H9 (cell line): ENCODE measurements around the gene SCN3A. TPM values are rescaled to one million over a fixed set of nuclear protein-coding genes. Genes with fewer than 3 reads are reported as not detected.

Experiments used
- DNase-seq: peaks from one replicate; pipeline ENCODE4 v3.0.0-alpha.2; 2017
- H2AFZ ChIP-seq: one replicate; pipeline ENCODE4 v1.6.1; 2013; ENCODE audit warnings: mild to moderate bottlenecking, low read length, control low read depth, moderate library complexity
- H2AK5ac ChIP-seq: 2 replicates; pipeline ENCODE4 v1.6.1; 2013; ENCODE audit warnings: low read length, control low read depth, mixed read lengths; ENCODE audit not compliant: insufficient read length
- H2BK120ac ChIP-seq: one replicate; pipeline ENCODE4 v1.6.1; 2013; ENCODE audit warnings: low read depth, mild to moderate bottlenecking, low read length, control low read depth, inconsistent platforms; ENCODE audit not compliant: poor library complexity, severe bottlenecking
- H2BK12ac ChIP-seq: 2 replicates; pipeline ENCODE4 v1.6.1; 2013; ENCODE audit warnings: low read length, control low read depth, mixed read lengths, low read depth; ENCODE audit not compliant: insufficient read length
- H2BK15ac ChIP-seq: 2 replicates; pipeline ENCODE4 v1.6.1; 2013; ENCODE audit warnings: low read depth, low read length, control low read depth
- H2BK20ac ChIP-seq: one replicate; pipeline ENCODE4 v1.6.1; 2013; ENCODE audit warnings: low read depth, mild to moderate bottlenecking, low read length, control low read depth, inconsistent platforms; ENCODE audit not compliant: poor library complexity, severe bottlenecking
- H2BK5ac ChIP-seq: 2 replicates; pipeline ENCODE4 v1.6.1; 2013; ENCODE audit warnings: low read length, control low read depth, mixed read lengths; ENCODE audit not compliant: insufficient read length
- H3K14ac ChIP-seq: 2 replicates; pipeline ENCODE4 v1.6.1; 2013; ENCODE audit warnings: low read length, control low read depth; ENCODE audit not compliant: insufficient read depth
- H3K18ac ChIP-seq: 2 replicates; pipeline ENCODE4 v1.6.1; 2013; ENCODE audit warnings: low read depth, mild to moderate bottlenecking, mixed read lengths, low read length, control low read depth; ENCODE audit not compliant: insufficient read length
- H3K23ac ChIP-seq: 2 replicates; pipeline ENCODE4 v1.6.1; 2013; ENCODE audit warnings: low read length, control low read depth, mixed read lengths, low read depth; ENCODE audit not compliant: insufficient read length
- H3K23me2 ChIP-seq: 2 replicates; pipeline ENCODE4 v1.6.1; 2013; ENCODE audit warnings: low read depth, mild to moderate bottlenecking, mixed read lengths, low read length, control low read depth; ENCODE audit not compliant: insufficient read length, poor library complexity, severe bottlenecking
- H3K27ac ChIP-seq: 2 replicates; pipeline ENCODE4 v1.5.1; 2013; ENCODE audit warnings: low read length, control low read depth, mixed read lengths, low read depth; ENCODE audit not compliant: insufficient read length
- H3K27me3 ChIP-seq: 2 replicates; pipeline ENCODE4 v1.6.1; 2013; ENCODE audit warnings: low read length, control low read depth, inconsistent platforms; ENCODE audit not compliant: insufficient read depth
- H3K4ac ChIP-seq: 2 replicates; pipeline ENCODE4 v1.6.1; 2013; ENCODE audit warnings: low read depth, mild to moderate bottlenecking, control low read depth, inconsistent platforms, low read length, moderate library complexity
- H3K4me1 ChIP-seq: 2 replicates; pipeline ENCODE4 v1.6.1; 2013; ENCODE audit warnings: low read length, control low read depth, inconsistent platforms; ENCODE audit not compliant: insufficient read depth
- H3K4me2 ChIP-seq: 2 replicates; pipeline ENCODE4 v1.6.1; 2013; ENCODE audit warnings: low read length, control low read depth, mixed read lengths; ENCODE audit not compliant: insufficient read length, insufficient read depth
- H3K56ac ChIP-seq: 2 replicates; pipeline ENCODE4 v1.6.1; 2013; ENCODE audit warnings: low read depth, mild to moderate bottlenecking, mixed read lengths, low read length, control low read depth; ENCODE audit not compliant: insufficient read length
- H3K79me1 ChIP-seq: 2 replicates; pipeline ENCODE4 v1.6.1; 2013; ENCODE audit warnings: low read depth, mild to moderate bottlenecking, moderate library complexity, low read length, control low read depth, inconsistent platforms; ENCODE audit not compliant: insufficient read depth, poor library complexity, severe bottlenecking
- H3K79me2 ChIP-seq: 2 replicates; pipeline ENCODE4 v1.6.1; 2013; ENCODE audit warnings: low read length, control low read depth, inconsistent platforms; ENCODE audit not compliant: insufficient read depth
- H3K9ac ChIP-seq: 2 replicates; pipeline ENCODE4 v1.6.1; 2013; ENCODE audit warnings: low read length, control low read depth, mixed read lengths; ENCODE audit not compliant: insufficient read length; ENCODE audit errors: extremely low read depth
- H3K9me3 ChIP-seq: one replicate; pipeline ENCODE4 v1.6.1; 2013; ENCODE audit warnings: low read depth, low read length, inconsistent platforms; ENCODE audit not compliant: control insufficient read depth
- H3T11ph ChIP-seq: one replicate; pipeline ENCODE4 v1.6.1; 2013; ENCODE audit warnings: mild to moderate bottlenecking, low read length, control low read depth, inconsistent platforms
- H4K20me1 ChIP-seq: one replicate; pipeline ENCODE4 v1.6.1; 2013; ENCODE audit not compliant: control insufficient read depth, insufficient read length, insufficient read depth
- H4K5ac ChIP-seq: 2 replicates; pipeline ENCODE4 v1.6.1; 2013; ENCODE audit warnings: low read depth, mild to moderate bottlenecking, mixed read lengths, low read length, control low read depth; ENCODE audit not compliant: insufficient read length
- H4K8ac ChIP-seq: replicated peaks from 2 replicates; pipeline ENCODE4 v1.6.1; 2013; ENCODE audit warnings: low read length, control low read depth, mixed read lengths, low read depth; ENCODE audit not compliant: insufficient read length
- H4K91ac ChIP-seq: 2 replicates; pipeline ENCODE4 v1.6.1; 2013; ENCODE audit warnings: low read depth, mild to moderate bottlenecking, moderate library complexity, mixed read lengths, low read length, control low read depth; ENCODE audit not compliant: insufficient read length
- H3K27ac Mint-ChIP-seq, 3 experiments: 2 replicates in 2 of 3; 3 replicates in 1 of 3; pipeline ENCODE4 v1.8.0; 2020 to 2021; ENCODE audit warnings: mixed read lengths in 3 of 3, mild to moderate bottlenecking in 1 of 3, moderate library complexity in 1 of 3
- H3K27me3 Mint-ChIP-seq: 2 replicates; pipeline ENCODE4 v1.8.0; 2021; ENCODE audit warnings: low read depth, mild to moderate bottlenecking, moderate library complexity, mixed read lengths
- H3K36me3 Mint-ChIP-seq, 3 experiments: 2 replicates in 2 of 3; 3 replicates in 1 of 3; pipeline ENCODE4 v1.8.0; 2020 to 2021; ENCODE audit warnings: low read depth in 3 of 3, mixed read lengths in 3 of 3; ENCODE audit not compliant: insufficient read depth in 1 of 3
- H3K4me1 Mint-ChIP-seq, 2 experiments: 2 replicates each; pipeline ENCODE4 v1.8.0; 2020; ENCODE audit warnings: mixed read lengths in 2 of 2
- H3K4me3 Mint-ChIP-seq, 2 experiments: 2 replicates in 1 of 2; 3 replicates in 1 of 2; pipeline ENCODE4 v1.8.0; 2020 to 2021; ENCODE audit warnings: mild to moderate bottlenecking in 2 of 2, mixed read lengths in 2 of 2, moderate library complexity in 1 of 2
- H3K9me3 Mint-ChIP-seq, 2 experiments: 2 replicates in 1 of 2; 3 replicates in 1 of 2; pipeline ENCODE4 v1.8.0; 2020; ENCODE audit warnings: mild to moderate bottlenecking in 2 of 2, mixed read lengths in 2 of 2, moderate library complexity in 1 of 2
- WGBS: extraction: QIAGEN DNeasy Blood & Tissue Kit; methylation state at CpG from one replicate; pipeline ENCODE4 v1.1.7; 2013; ENCODE audit warnings: missing lambda C conversion rate, low lambda C conversion rate, mixed read lengths; ENCODE audit not compliant: insufficient read length; ENCODE audit errors: extremely low coverage; 5-methylcytosine and 5-hydroxymethylcytosine counted together
- total RNA-seq: library from RNA; stranded (reverse); gene quantifications from 2 replicates; pipeline ENCODE4 v1.2.1, GENCODE V29; 2021
- TF ChIP-seq, protein P1 (sequence below): fragments of 200-600 bp; sonication (generic); conservative IDR thresholded peaks from 3 replicates; pipeline ENCODE4 v1.8.0; 2021; ENCODE audit warnings: antibody characterized with exemption, mild to moderate bottlenecking

Gene SCN3A
- total RNA-seq, 1 experiment from 2014 or later, result not detected

DNA sequence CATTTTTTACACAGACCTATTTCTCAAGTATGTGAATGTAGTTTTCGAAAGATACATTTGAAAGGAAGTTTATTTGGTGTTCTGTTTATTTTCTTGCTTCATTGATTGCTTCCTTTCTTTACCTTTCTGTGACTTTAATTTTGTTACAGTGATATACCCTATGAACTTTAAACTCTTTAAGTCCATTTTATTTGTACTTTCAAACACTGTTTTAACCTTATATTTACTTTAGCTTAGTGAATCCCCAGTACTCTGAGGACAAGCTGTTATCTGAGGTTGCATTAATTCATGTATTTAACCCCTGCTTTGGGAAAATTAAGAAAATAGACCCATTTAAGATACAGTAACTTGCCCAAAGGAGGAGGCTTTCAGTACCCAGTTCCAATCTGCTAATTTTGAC, 93.5 kb downstream of the SCN3A start:
- Histone ChIP-seq H3K27me3 (no peaks in the 10 kb centered on the region), H4K5ac (no peak overlapping the region), H3K4me1 (no peaks in the 10 kb centered on the region; the same call in 1 of the 2 replicates), H3K9ac (no peak overlapping the region), H2BK20ac (no peak overlapping the region), H4K8ac (no peak overlapping the region), H4K20me1 (no peaks in the 10 kb centered on the region), H3K56ac (no peak overlapping the region), H3K4me2 (no peak overlapping the region), H3K23me2 (no peaks in the 10 kb centered on the region), H3K9me3 (no peaks in the 10 kb centered on the region), H3K79me2 (no peaks in the 10 kb centered on the region), H2AFZ (no peak overlapping the region), H3K4ac (no peak overlapping the region), H3K27ac (no peak overlapping the region), H2AK5ac (no peak overlapping the region), H3K23ac (no peak overlapping the region), H2BK15ac (no peak overlapping the region), H3K18ac (no peak overlapping the region), H3T11ph (no peak overlapping the region), H2BK120ac (no peak overlapping the region), H3K79me1 (no peaks in the 10 kb centered on the region), H2BK12ac (no peak overlapping the region), H4K91ac (no peak overlapping the region), H2BK5ac (no peak overlapping the region), H3K14ac (no peak overlapping the region)
- H3K36me3 Mint-ChIP-seq, result no peaks in the 10 kb centered on the region
- DNase-seq, result no peak
- WGBS, result no CpG with 5 or more reads among the region's 1 CpG
- peaks cover 4 to 7% of the 10 kb centered on the region in 2 experiments for H3K4me1 Mint-ChIP-seq
- H3K9me3 Mint-ChIP-seq, result no peaks in the 10 kb centered on the region; a peak in 1 of 5 replicates
- H3K27me3 Mint-ChIP-seq, result no peaks in the 10 kb centered on the region; the same call in 1 of the 2 replicates
- TF ChIP-seq, protein P1, sequence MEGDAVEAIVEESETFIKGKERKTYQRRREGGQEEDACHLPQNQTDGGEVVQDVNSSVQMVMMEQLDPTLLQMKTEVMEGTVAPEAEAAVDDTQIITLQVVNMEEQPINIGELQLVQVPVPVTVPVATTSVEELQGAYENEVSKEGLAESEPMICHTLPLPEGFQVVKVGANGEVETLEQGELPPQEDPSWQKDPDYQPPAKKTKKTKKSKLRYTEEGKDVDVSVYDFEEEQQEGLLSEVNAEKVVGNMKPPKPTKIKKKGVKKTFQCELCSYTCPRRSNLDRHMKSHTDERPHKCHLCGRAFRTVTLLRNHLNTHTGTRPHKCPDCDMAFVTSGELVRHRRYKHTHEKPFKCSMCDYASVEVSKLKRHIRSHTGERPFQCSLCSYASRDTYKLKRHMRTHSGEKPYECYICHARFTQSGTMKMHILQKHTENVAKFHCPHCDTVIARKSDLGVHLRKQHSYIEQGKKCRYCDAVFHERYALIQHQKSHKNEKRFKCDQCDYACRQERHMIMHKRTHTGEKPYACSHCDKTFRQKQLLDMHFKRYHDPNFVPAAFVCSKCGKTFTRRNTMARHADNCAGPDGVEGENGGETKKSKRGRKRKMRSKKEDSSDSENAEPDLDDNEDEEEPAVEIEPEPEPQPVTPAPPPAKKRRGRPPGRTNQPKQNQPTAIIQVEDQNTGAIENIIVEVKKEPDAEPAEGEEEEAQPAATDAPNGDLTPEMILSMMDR, result no peak
- no peak overlapping the region for H3K27ac Mint-ChIP-seq
- H3K4me3 Mint-ChIP-seq, result no peak overlapping the region
